GM12872 (cell line): ENCODE measurements around the gene FTCDNL1.

Source experiments
- CTCF ChIP-seq: IDR thresholded peaks from 3 replicates; pipeline ENCODE4 v1.5.1; 2011; ENCODE audit warnings: low read depth, mild to moderate bottlenecking, low read length, moderate library complexity; ENCODE audit not compliant: insufficient read depth

Gene FTCDNL1

GRCh38 chr2:199855812-199856211, 4.8 kb upstream of the FTCDNL1 start:
- no peak for TF ChIP-seq CTCF

GRCh38 chr2:199851883-199852282, 891 bp upstream of the FTCDNL1 start:
- no peak for TF ChIP-seq CTCF

- no peak for TF ChIP-seq CTCF
Measured at GRCh38 chr2:199851501-199851810, 464 bp upstream of the FTCDNL1 start.

- no peak for TF ChIP-seq CTCF
Measured at GRCh38 chr2:199850218-199850717, 724 bp downstream of the FTCDNL1 start.

- no peak for TF ChIP-seq CTCF
Measured at GRCh38 chr2:199848389-199849130, 2.4 kb downstream of the FTCDNL1 start.

GRCh38 chr2:199847181-199847864, 3.7 kb downstream of the FTCDNL1 start:
- TF ChIP-seq CTCF, result no peak

GRCh38 chr2:199842631-199843395, 8.2 kb downstream of the FTCDNL1 start:
- TF ChIP-seq CTCF, result no peak
